Mesendoderm (in vitro differentiated cells): ENCODE measurements around the gene APOBEC4.
A peak's percentile ranks its signal among the peaks of the same experiment; 100 is the strongest.

Experiments
- DNase-seq: peaks from one replicate; pipeline ENCODE4 v3.0.0; 2013
- H2AK5ac ChIP-seq: 2 replicates; pipeline ENCODE4 v1.6.1; 2013; ENCODE audit warnings: low read length, inconsistent platforms
- H2BK120ac ChIP-seq: 2 replicates; pipeline ENCODE4 v1.6.1; 2013; ENCODE audit warnings: low read depth, mild to moderate bottlenecking, low read length, moderate library complexity, mixed read lengths
- H2BK15ac ChIP-seq: replicated peaks from 2 replicates; pipeline ENCODE4 v1.6.1; 2013; ENCODE audit warnings: low read depth, mild to moderate bottlenecking, moderate library complexity
- H2BK5ac ChIP-seq: 2 replicates; pipeline ENCODE4 v1.6.1; 2013; ENCODE audit warnings: low read length, inconsistent platforms
- H3K18ac ChIP-seq: 2 replicates; pipeline ENCODE4 v1.6.1; 2013; ENCODE audit warnings: mild to moderate bottlenecking, low read length, mixed read lengths
- H3K23ac ChIP-seq: one replicate; pipeline ENCODE4 v1.6.1; 2013; ENCODE audit warnings: low read length
- H3K27ac ChIP-seq: 2 replicates; pipeline ENCODE4 v1.5.1; 2013; ENCODE audit warnings: low read depth, mild to moderate bottlenecking, inconsistent platforms, low read length, moderate library complexity
- H3K27me3 ChIP-seq: 2 replicates; pipeline ENCODE4 v1.6.1; 2013; ENCODE audit warnings: low read length, control low read depth, mild to moderate bottlenecking, inconsistent platforms; ENCODE audit not compliant: insufficient read depth, poor library complexity
- H3K36me3 ChIP-seq: 2 replicates; pipeline ENCODE4 v1.6.1; 2013; ENCODE audit warnings: low read length, inconsistent platforms; ENCODE audit not compliant: control insufficient read depth, insufficient read depth
- H3K4ac ChIP-seq: one replicate; pipeline ENCODE4 v1.6.1; 2013; ENCODE audit warnings: low read depth, mild to moderate bottlenecking, low read length, moderate library complexity
- H3K4me1 ChIP-seq: 2 replicates; pipeline ENCODE4 v1.6.1; 2013; ENCODE audit warnings: low read depth, low read length, inconsistent platforms; ENCODE audit not compliant: control insufficient read depth
- H3K4me2 ChIP-seq: 2 replicates; pipeline ENCODE4 v1.6.1; 2013; ENCODE audit warnings: low read length
- H3K4me3 ChIP-seq: 2 replicates; pipeline ENCODE4 v1.5.1; 2013; ENCODE audit warnings: mild to moderate bottlenecking, low read length
- H3K56ac ChIP-seq: one replicate; pipeline ENCODE4 v1.6.1; 2013; ENCODE audit warnings: low read length
- H3K79me1 ChIP-seq: 2 replicates; pipeline ENCODE4 v1.6.1; 2013; ENCODE audit warnings: low read length, inconsistent platforms
- H3K79me2 ChIP-seq: 2 replicates; pipeline ENCODE4 v1.6.1; 2013; ENCODE audit warnings: mild to moderate bottlenecking, low read length; ENCODE audit not compliant: control insufficient read depth, insufficient read depth
- H3K9ac ChIP-seq: 2 replicates; pipeline ENCODE4 v1.6.1; 2013; ENCODE audit warnings: low read length, inconsistent platforms
- H4K5ac ChIP-seq: one replicate; pipeline ENCODE4 v1.6.1; 2013; ENCODE audit warnings: low read length
- H4K8ac ChIP-seq: one replicate; pipeline ENCODE4 v1.6.1; 2013; ENCODE audit warnings: low read depth, mild to moderate bottlenecking, control low read depth, low read length, moderate library complexity
- WGBS: extraction: QIAGEN DNeasy Blood & Tissue Kit; methylation state at CpG from one replicate; pipeline ENCODE4 v1.1.7; 2013; ENCODE audit warnings: low lambda C conversion rate, missing lambda C conversion rate; ENCODE audit not compliant: insufficient coverage; ENCODE audit errors: extremely low coverage; 5-methylcytosine and 5-hydroxymethylcytosine counted together

Gene APOBEC4

GRCh38 chr1:183609759-183610452 lies 43.2 kb downstream of the APOBEC4 start:
- Histone ChIP-seq H3K18ac (no peak overlapping the region), H3K56ac (no peak overlapping the region), H3K4me3 (no peak overlapping the region), H2BK15ac (no peak overlapping the region), H2AK5ac (no peak overlapping the region), H3K27me3 (no peaks in the 10 kb centered on the region), H3K9ac (no peak overlapping the region), H3K4me2 (no peak overlapping the region), H3K4me1 (no peaks in the 10 kb centered on the region), H3K27ac (no peak overlapping the region), H3K4ac (no peak overlapping the region), H2BK5ac (no peak overlapping the region), H3K23ac (no peak overlapping the region), H4K8ac (no peak overlapping the region), H3K79me2 (no peaks in the 10 kb centered on the region), H2BK120ac (no peak overlapping the region), H4K5ac (no peak overlapping the region), H3K36me3 (no peaks in the 10 kb centered on the region), H3K79me1 (no peaks in the 10 kb centered on the region)
- no peak for DNase-seq
- WGBS, result no CpG with 5 or more reads among the region's 3 CpGs

- Histone ChIP-seq H3K4me1 (no peaks in the 10 kb centered on the region), H3K36me3 (no peaks in the 10 kb centered on the region), H3K9ac (no peak overlapping the region), H3K4me2 (no peak overlapping the region), H3K79me1 (no peaks in the 10 kb centered on the region), H2AK5ac (no peak overlapping the region), H2BK15ac (no peak overlapping the region), H3K27ac (no peak overlapping the region), H3K4ac (no peak overlapping the region), H3K79me2 (no peaks in the 10 kb centered on the region), H2BK5ac (no peak overlapping the region), H3K18ac (no peak overlapping the region), H3K27me3 (no peaks in the 10 kb centered on the region), H3K23ac (no peak overlapping the region), H3K56ac (no peak overlapping the region), H4K8ac (no peak overlapping the region), H4K5ac (no peak overlapping the region), H3K4me3 (no peak overlapping the region), H2BK120ac (no peak overlapping the region)
- DNase-seq, result peak; percentile 25
- no CpG with 5 or more reads among the region's 5 CpGs for WGBS
Measured at GRCh38 chr1:183609313-183609712, 43.8 kb downstream of the APOBEC4 start.

GRCh38 chr1:183607322-183607980 lies 45.7 kb downstream of the APOBEC4 start:
- no CpG with 5 or more reads among the region's 2 CpGs for WGBS
- H4K8ac ChIP-seq, result no peak overlapping the region

GRCh38 chr1:183605904-183606303 lies 47.2 kb downstream of the APOBEC4 start:
- no peak for DNase-seq
- Histone ChIP-seq H3K36me3 (no peaks in the 10 kb centered on the region), H3K18ac (no peak overlapping the region), H3K27me3 (no peaks in the 10 kb centered on the region), H3K4me1 (no peaks in the 10 kb centered on the region), H2AK5ac (no peak overlapping the region), H3K79me2 (no peaks in the 10 kb centered on the region), H3K23ac (no peak overlapping the region), H3K4me3 (no peak overlapping the region), H3K27ac (no peak overlapping the region), H3K4me2 (no peak overlapping the region), H3K4ac (no peak overlapping the region), H3K79me1 (no peaks in the 10 kb centered on the region), H3K56ac (no peak overlapping the region), H2BK5ac (no peak overlapping the region), H4K5ac (no peak overlapping the region), H2BK120ac (no peak overlapping the region), H3K9ac (no peak overlapping the region), H4K8ac (no peak overlapping the region), H2BK15ac (no peak overlapping the region)
- WGBS, result no CpG with 5 or more reads among the region's 2 CpGs

More at GRCh38 chr1:183607322-183607980, 45.7 kb downstream of the APOBEC4 start:
- Histone ChIP-seq H3K27ac (no peak overlapping the region), H3K4me2 (no peak overlapping the region), H2AK5ac (no peak overlapping the region), H3K36me3 (no peaks in the 10 kb centered on the region), H3K4me3 (no peak overlapping the region), H2BK15ac (no peak overlapping the region), H3K56ac (no peak overlapping the region), H2BK120ac (no peak overlapping the region), H3K4ac (no peak overlapping the region), H3K27me3 (no peaks in the 10 kb centered on the region), H3K9ac (no peak overlapping the region), H3K18ac (no peak overlapping the region), H3K23ac (no peak overlapping the region), H4K5ac (no peak overlapping the region), H2BK5ac (no peak overlapping the region), H3K4me1 (no peaks in the 10 kb centered on the region), H3K79me1 (no peaks in the 10 kb centered on the region), H3K79me2 (no peaks in the 10 kb centered on the region)
- no peak for DNase-seq

GRCh38 chr1:183604815-183605214 lies 48.3 kb downstream of the APOBEC4 start:
- Histone ChIP-seq H3K27ac (no peak overlapping the region), H3K4me1 (no peaks in the 10 kb centered on the region), H4K5ac (no peak overlapping the region), H2BK120ac (no peak overlapping the region), H3K27me3 (no peaks in the 10 kb centered on the region), H3K4me3 (no peak overlapping the region), H3K9ac (no peak overlapping the region), H3K23ac (no peak overlapping the region), H3K18ac (no peak overlapping the region), H3K4me2 (no peak overlapping the region), H3K4ac (no peak overlapping the region), H3K79me2 (no peaks in the 10 kb centered on the region), H3K56ac (no peak overlapping the region), H2BK5ac (no peak overlapping the region), H2BK15ac (no peak overlapping the region), H3K36me3 (no peaks in the 10 kb centered on the region), H3K79me1 (no peaks in the 10 kb centered on the region), H2AK5ac (no peak overlapping the region), H4K8ac (no peak overlapping the region)
- DNase-seq, result no peak
- no CpG with 5 or more reads among the region's 8 CpGs for WGBS
